Endothelial cell (in vitro differentiated cells): ENCODE data around the gene KIF21B. TPM values are rescaled to one million over a fixed set of nuclear protein-coding genes. Genes with fewer than 3 reads are reported as not detected.

ENCODE experiments used
- DNase-seq: peaks from one replicate; pipeline ENCODE4 v3.0.0; 2021; ENCODE audit warnings: low spot score
- H3K27ac Mint-ChIP-seq: one replicate; pipeline ENCODE4 v1.8.0; 2021; ENCODE audit warnings: mixed read lengths, inconsistent platforms; ENCODE audit not compliant: unreplicated experiment
- H3K27me3 Mint-ChIP-seq: one replicate; pipeline ENCODE4 v1.8.0; 2021; ENCODE audit warnings: mild to moderate bottlenecking, moderate library complexity, mixed read lengths, inconsistent platforms; ENCODE audit not compliant: unreplicated experiment
- H3K36me3 Mint-ChIP-seq: one replicate; pipeline ENCODE4 v1.8.0; 2021; ENCODE audit warnings: mild to moderate bottlenecking, low read depth, mixed read lengths, inconsistent platforms; ENCODE audit not compliant: unreplicated experiment
- H3K4me1 Mint-ChIP-seq: one replicate; pipeline ENCODE4 v1.8.0; 2021; ENCODE audit warnings: mild to moderate bottlenecking, mixed read lengths, inconsistent platforms; ENCODE audit not compliant: unreplicated experiment
- H3K4me3 Mint-ChIP-seq: one replicate; pipeline ENCODE4 v1.8.0; 2021; ENCODE audit warnings: mild to moderate bottlenecking, mixed read lengths, inconsistent platforms; ENCODE audit not compliant: unreplicated experiment
- H3K9me3 Mint-ChIP-seq: one replicate; pipeline ENCODE4 v1.8.0; 2021; ENCODE audit warnings: mixed read lengths, inconsistent platforms; ENCODE audit not compliant: unreplicated experiment
- total RNA-seq: library from RNA; stranded (reverse); fragmentation: NEBNext Ultra II Directional; extraction: Animal tissue kit (Norgen Biotek cat#: 25700); gene quantifications from one replicate; pipeline ENCODE4 v1.2.1, GENCODE V29; 2021; ENCODE audit not compliant: unreplicated experiment
- TF ChIP-seq, protein P1 (sequence below): fragments of 200-600 bp; sonication (generic); IDR thresholded peaks from one replicate; pipeline ENCODE4 v1.5.0; 2021; ENCODE audit warnings: antibody characterized with exemption; ENCODE audit not compliant: unreplicated experiment

The KIF21B gene
- total RNA-seq, 1 donor from 2014 or later: 8.4 TPM

DNA sequence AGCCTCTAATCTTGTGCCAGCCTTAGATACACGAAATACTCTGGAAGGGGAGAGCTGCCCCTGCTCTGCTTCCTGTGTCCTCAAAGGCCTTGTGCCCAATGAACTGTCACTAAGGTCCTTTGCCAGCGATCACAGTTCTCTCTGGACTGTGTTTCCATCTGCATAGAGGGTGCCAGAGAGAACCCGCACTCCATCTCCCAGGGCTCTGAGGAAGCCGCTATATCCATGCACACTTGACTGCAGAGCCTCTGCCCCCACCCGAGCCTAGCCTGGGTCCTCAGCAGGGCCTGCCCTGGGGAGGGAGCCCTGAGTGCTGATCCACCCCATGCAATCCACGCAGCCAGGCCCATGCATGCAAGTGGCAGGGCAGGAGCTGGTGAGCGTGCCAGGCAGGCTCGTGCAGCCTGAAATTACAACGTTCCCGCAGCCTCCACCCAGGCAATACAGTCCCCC, 30.6 kb upstream of the KIF21B start:
- Mint-ChIP-seq H3K4me3 (no peak overlapping the region), H3K9me3 (no peaks in the 10 kb centered on the region), H3K36me3 (no peaks in the 10 kb centered on the region), H3K27me3 (peaks cover 18% of the 10 kb centered on the region), H3K27ac (no peak overlapping the region), H3K4me1 (peaks cover 2% of the 10 kb centered on the region)
- DNase-seq: no peak
- TF ChIP-seq, protein P1, sequence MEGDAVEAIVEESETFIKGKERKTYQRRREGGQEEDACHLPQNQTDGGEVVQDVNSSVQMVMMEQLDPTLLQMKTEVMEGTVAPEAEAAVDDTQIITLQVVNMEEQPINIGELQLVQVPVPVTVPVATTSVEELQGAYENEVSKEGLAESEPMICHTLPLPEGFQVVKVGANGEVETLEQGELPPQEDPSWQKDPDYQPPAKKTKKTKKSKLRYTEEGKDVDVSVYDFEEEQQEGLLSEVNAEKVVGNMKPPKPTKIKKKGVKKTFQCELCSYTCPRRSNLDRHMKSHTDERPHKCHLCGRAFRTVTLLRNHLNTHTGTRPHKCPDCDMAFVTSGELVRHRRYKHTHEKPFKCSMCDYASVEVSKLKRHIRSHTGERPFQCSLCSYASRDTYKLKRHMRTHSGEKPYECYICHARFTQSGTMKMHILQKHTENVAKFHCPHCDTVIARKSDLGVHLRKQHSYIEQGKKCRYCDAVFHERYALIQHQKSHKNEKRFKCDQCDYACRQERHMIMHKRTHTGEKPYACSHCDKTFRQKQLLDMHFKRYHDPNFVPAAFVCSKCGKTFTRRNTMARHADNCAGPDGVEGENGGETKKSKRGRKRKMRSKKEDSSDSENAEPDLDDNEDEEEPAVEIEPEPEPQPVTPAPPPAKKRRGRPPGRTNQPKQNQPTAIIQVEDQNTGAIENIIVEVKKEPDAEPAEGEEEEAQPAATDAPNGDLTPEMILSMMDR: no peak

DNA sequence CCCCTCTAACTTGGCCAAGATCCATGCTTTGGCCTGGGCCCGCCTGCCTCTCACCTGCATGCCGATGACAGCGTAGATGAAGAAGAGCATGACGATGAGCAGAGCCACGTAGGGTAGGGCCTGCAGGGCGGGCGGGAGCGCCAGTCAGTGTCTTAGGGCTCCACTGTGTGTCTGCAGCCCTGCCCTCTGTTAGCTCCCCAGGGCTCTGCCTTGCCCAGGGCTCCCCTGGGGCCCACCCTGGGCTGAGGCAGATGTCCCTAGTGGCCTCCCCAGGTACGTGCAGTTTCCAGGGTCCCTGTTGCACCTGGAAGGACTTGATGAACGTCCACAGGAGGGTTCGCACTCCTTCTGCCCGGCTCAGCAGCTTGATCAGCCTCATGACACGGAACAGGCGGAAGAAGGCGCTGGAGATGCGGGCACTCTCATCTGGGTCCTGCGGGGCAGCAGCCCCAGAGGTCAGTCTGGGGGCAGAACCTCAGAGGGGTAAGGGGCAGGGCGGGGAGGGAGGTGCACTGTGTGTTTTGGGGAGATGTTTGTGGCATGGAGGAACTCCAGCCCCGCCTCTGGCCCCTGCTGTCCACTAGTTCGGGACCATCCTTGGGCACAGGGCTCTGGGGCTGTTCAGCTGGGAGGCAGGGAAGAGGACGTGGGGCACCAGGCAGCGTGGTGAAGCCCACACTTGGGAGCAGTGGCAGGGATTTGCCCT, 29.8 kb upstream of the KIF21B start:
- Mint-ChIP-seq H3K36me3 (no peaks in the 10 kb centered on the region), H3K4me3 (no peak overlapping the region), H3K27ac (no peak overlapping the region), H3K27me3 (peaks cover 14% of the 10 kb centered on the region), H3K4me1 (peaks cover 2% of the 10 kb centered on the region), H3K9me3 (no peaks in the 10 kb centered on the region)
- TF ChIP-seq, protein P1: no peak
- DNase-seq: no peak

DNA sequence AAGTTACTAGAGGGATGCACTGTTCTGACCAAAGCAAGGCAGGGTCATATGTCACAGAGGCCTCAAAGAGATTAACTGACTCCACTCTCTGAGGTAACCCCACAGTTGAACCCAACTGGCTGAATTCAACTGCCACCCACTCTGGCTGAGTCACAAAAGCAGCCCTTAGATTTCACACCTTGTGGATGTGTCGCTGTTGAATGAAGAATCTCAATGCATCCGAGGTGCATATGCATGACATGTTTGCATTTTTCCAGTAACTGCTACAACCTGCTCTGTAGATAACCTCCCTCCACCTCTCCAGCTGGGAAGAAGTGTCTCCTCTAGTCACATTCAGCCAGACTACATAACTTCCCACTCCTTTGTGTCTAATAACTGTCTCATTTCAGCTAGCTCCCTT, 27.9 kb upstream of the KIF21B start:
- Mint-ChIP-seq H3K4me1 (peaks cover 2% of the 10 kb centered on the region), H3K27me3 (peaks cover 8% of the 10 kb centered on the region), H3K36me3 (no peaks in the 10 kb centered on the region), H3K9me3 (no peaks in the 10 kb centered on the region), H3K27ac (no peak overlapping the region), H3K4me3 (no peak overlapping the region)
- TF ChIP-seq, protein P1: no peak
- DNase-seq: no peak

DNA sequence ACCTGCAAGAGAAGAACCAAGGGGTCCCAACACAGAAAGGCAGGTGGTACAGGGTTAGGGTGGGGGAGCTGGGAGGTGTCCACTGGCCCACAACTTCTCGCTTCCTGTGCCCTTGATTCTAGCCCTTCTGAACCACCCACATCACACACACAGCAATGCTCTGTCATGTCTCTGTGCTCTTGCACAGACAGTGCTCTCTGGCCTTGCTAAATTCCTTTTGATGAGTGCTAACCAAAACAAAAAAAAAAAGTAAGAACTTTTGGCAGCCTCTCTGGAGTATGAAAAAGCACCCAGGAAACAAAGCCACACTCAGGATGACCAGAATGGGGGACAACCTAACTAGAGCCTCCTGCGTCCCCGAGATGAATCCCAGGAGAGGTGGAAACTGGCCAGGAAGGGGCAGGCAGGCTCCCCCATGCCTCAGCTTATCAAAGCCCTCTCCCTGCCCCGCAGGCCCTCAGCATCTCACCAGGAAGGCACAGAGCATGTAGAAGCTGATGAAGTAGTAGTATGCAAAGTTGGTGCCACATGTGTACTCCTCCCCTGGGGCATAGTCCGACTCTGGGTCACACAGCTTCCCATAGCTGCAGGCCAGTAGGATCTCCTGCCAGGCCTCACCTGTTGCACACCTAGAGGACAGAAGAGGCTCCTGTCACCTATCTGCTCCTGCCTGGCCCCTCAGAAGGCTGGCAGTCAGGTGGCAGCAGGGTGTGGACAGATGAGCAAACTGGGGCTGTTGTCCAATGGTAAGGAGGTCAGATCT, 27.2 kb upstream of the KIF21B start:
- H3K4me3 Mint-ChIP-seq: no peak overlapping the region
- no peak overlapping the region for H3K27ac Mint-ChIP-seq
- H3K36me3 Mint-ChIP-seq: no peaks in the 10 kb centered on the region

More for the DNA sequence above, 27.2 kb upstream of the KIF21B start:
- H3K9me3 Mint-ChIP-seq: no peaks in the 10 kb centered on the region
- TF ChIP-seq, protein P1: no peak
- H3K27me3 Mint-ChIP-seq: peaks cover 8% of the 10 kb centered on the region
- DNase-seq: no peak
- peaks cover 2% of the 10 kb centered on the region for H3K4me1 Mint-ChIP-seq
